Esophagus (tissue), 2 donors: ENCODE data around the gene PARD3. TPM values are rescaled to one million over a fixed set of nuclear protein-coding genes. Genes with fewer than 3 reads are reported as not detected.

Experiments used
- H3K27ac ChIP-seq, 2 donors: one replicate each; pipeline ENCODE4 v1.5.1; 2013; ENCODE audit warnings: low read depth in 2 of 2, mild to moderate bottlenecking in 2 of 2, inconsistent platforms in 1 of 2, low read length in 1 of 2, moderate library complexity in 1 of 2
- H3K27me3 ChIP-seq, 2 donors: one replicate each; pipeline ENCODE4 v1.6.1; 2013; ENCODE audit warnings: low read length in 2 of 2, control low read depth in 1 of 2, mild to moderate bottlenecking in 1 of 2; ENCODE audit not compliant: insufficient read depth in 2 of 2, control insufficient read depth in 1 of 2
- H3K36me3 ChIP-seq, 2 donors: one replicate each; pipeline ENCODE4 v1.6.1; 2013; ENCODE audit warnings: low read length in 1 of 2; ENCODE audit not compliant: control insufficient read depth in 2 of 2, insufficient read depth in 2 of 2
- H3K4me1 ChIP-seq, 2 donors: one replicate each; pipeline ENCODE4 v1.6.1; 2013; ENCODE audit warnings: low read length in 1 of 2; ENCODE audit not compliant: control insufficient read depth in 2 of 2, insufficient read depth in 2 of 2
- H3K4me3 ChIP-seq, 2 donors: one replicate each; pipeline ENCODE4 v1.5.1; 2013; ENCODE audit warnings: low read length in 2 of 2, mild to moderate bottlenecking in 2 of 2, low read depth in 1 of 2, moderate library complexity in 1 of 2
- H3K9me3 ChIP-seq, 2 donors: one replicate each; pipeline ENCODE4 v1.6.1; 2013; ENCODE audit warnings: mild to moderate bottlenecking in 2 of 2, low read depth in 1 of 2, low read length in 1 of 2, moderate library complexity in 1 of 2; ENCODE audit not compliant: control insufficient read depth in 2 of 2, insufficient read depth in 1 of 2
- WGBS, 2 donors: extraction: QIAGEN DNeasy Blood & Tissue Kit; methylation state at CpG; one replicate each; pipeline ENCODE4 v1.1.7; 2013; 5-methylcytosine and 5-hydroxymethylcytosine counted together
- polyA plus RNA-seq, 2 donors: library from polyadenylated mRNA; stranded (reverse); fragments of 200-250 nt; gene quantifications; one replicate each; pipeline ENCODE4 v1.2.3, GENCODE V29; 2013
- donor health status: healthy with polysubstance abuse.
- donor health status: Bipolar disorder and iron deficiency.

PARD3 gene
- polyA plus RNA-seq, 2 donors: 40.3 to 71.3 TPM

DNA sequence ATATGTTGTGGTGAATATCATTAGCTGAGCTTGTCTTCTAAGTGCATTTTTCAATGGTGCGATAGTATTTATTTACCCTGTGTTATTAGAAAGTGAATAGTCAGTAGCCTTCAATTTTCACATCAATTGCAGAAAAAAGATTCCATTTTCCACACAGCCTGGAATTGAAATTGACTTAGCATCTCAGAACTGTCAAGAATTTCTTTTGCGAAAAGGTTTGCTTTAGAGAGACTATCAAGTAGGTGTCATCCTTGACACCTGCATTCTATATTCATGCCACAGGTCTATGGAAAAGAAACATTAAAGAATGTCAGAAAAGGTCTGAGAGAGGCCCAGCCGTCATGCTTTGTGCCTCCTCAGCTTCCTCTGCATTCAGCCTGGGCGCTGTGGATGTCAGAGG is 504.9 kb downstream of the PARD3 start:
- H3K9me3 ChIP-seq: no peaks in the 10 kb centered on the region
- H3K4me3 ChIP-seq: no peak overlapping the region
- peaks cover 0 to 2% of the 10 kb centered on the region in 2 donors for H3K4me1 ChIP-seq
- H3K27ac ChIP-seq: no peak overlapping the region
- H3K27me3 ChIP-seq: no peaks in the 10 kb centered on the region
- peaks cover 0 to 6% of the 10 kb centered on the region in 2 donors for H3K36me3 ChIP-seq
- 96% methylated on average over 4 of the region's 4 CpGs for WGBS, 2 donors

DNA sequence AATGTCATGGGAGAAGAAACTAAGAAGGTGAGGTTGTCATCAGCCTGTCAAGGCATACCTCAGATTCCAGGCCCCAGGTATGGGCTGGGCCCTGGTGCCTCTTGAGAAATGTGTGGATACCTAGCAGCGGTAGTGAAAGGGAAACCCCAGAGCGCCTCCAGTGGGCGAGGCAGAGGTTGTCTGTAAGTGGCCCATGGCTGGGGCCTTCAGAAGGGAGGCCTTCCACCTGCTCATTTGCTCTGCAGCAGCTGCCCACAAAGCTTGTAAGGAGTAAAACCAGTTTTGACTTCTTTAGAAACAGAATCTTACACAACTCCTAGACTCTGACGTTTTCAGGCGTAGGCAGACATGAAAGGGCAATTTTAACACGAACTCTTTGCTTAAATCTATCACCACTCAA is 509.9 kb downstream of the PARD3 start:
- Histone ChIP-seq H3K27me3 (no peaks in the 10 kb centered on the region), H3K4me1 (peaks cover 0 to 2% of the 10 kb centered on the region in 2 donors), H3K9me3 (no peaks in the 10 kb centered on the region), H3K36me3 (peaks cover 0 to 6% of the 10 kb centered on the region in 2 donors), H3K4me3 (no peak overlapping the region), H3K27ac (peak overlapping the region in 1 of 2 donors; percentile 43)
- 56 to 59% methylated on average over 6 of the region's 6 CpGs for WGBS, 2 donors

DNA sequence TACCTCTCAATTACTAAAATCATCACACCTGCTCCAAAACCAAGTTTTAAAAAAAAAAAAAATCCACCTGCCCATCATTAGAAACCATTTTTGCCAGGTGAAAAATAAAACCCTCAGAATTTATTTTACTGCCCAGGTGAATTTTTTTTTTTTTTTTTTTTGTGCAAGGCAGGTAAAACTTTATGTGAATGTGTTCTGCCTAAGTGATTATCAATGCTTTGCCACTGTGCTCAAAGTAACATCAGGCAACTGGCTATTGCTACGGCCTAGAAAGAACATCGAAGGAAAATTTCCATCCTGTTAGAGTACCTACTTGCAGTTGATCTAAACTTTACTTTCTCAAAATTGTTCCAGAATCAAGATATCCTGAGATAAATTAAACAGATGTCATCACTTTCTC is 512.1 kb downstream of the PARD3 start:
- peaks cover 0 to 6% of the 10 kb centered on the region in 2 donors for H3K36me3 ChIP-seq
- no peaks in the 10 kb centered on the region for H3K27me3 ChIP-seq
- WGBS, 2 donors: 98% methylated on average over 2 of the region's 2 CpGs
- H3K9me3 ChIP-seq: no peaks in the 10 kb centered on the region
- H3K4me3 ChIP-seq: no peak overlapping the region
- peaks cover 0 to 2% of the 10 kb centered on the region in 2 donors for H3K4me1 ChIP-seq
- H3K27ac ChIP-seq: no peak overlapping the region

DNA sequence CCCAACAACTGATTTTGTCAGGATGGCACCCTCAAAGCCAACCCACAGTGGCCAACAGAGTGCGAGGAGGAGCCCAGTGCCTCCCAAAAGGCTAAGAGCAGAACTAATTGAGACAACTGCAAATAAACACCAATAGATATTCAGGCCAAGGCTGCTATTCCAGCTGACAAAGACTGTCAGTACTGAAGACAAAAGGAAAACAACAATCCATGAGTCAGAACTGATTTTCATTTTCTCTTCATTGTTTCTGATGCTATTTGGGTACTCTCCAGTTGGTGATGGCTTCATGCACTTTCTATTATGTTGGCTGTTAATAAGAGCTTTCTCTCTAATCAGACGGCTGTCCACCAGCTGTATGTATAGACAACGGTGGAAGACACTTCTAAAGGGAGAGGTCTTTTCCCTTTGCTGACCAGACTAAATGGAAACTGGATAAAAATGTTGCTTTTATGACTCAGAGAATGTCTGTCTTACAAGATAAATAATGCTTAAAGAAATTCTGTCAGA is 515.9 kb downstream of the PARD3 start:
- H3K27me3 ChIP-seq: no peaks in the 10 kb centered on the region
- WGBS, 2 donors: 61 to 69% methylated on average over 3 of the region's 3 CpGs
- no peaks in the 10 kb centered on the region for H3K9me3 ChIP-seq
- H3K4me3 ChIP-seq: no peak overlapping the region
- H3K4me1 ChIP-seq: no peaks in the 10 kb centered on the region
- no peak overlapping the region for H3K27ac ChIP-seq
- H3K36me3 ChIP-seq: no peaks in the 10 kb centered on the region

DNA sequence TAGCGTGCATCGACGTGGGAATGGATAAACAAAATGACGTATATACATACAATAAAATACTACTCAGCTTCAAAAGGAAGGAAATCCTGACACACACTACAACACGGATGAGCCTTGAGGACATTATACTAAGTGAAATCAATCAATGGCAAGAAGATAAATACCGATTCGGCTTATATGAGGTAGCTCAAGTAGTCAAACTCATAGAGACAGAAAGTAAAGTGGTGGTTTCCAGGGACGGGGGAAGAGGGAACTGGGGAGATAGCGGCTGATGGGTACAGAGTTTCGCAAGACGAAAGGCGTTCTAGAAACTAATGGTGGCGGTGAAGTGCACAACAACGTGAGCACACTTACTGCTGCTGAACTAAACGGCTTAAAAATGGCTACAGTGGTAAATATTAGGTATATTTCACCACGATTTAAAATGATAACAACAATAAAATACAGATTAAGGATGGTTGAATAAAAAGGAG is 516.7 kb downstream of the PARD3 start:
- H3K4me1 ChIP-seq: no peaks in the 10 kb centered on the region
- no peak overlapping the region for H3K27ac ChIP-seq
- WGBS, 2 donors: 88 to 89% methylated on average over 16 of the region's 16 CpGs
- H3K27me3 ChIP-seq: no peaks in the 10 kb centered on the region
- H3K9me3 ChIP-seq: no peaks in the 10 kb centered on the region
- no peaks in the 10 kb centered on the region for H3K36me3 ChIP-seq
- H3K4me3 ChIP-seq: no peak overlapping the region

DNA sequence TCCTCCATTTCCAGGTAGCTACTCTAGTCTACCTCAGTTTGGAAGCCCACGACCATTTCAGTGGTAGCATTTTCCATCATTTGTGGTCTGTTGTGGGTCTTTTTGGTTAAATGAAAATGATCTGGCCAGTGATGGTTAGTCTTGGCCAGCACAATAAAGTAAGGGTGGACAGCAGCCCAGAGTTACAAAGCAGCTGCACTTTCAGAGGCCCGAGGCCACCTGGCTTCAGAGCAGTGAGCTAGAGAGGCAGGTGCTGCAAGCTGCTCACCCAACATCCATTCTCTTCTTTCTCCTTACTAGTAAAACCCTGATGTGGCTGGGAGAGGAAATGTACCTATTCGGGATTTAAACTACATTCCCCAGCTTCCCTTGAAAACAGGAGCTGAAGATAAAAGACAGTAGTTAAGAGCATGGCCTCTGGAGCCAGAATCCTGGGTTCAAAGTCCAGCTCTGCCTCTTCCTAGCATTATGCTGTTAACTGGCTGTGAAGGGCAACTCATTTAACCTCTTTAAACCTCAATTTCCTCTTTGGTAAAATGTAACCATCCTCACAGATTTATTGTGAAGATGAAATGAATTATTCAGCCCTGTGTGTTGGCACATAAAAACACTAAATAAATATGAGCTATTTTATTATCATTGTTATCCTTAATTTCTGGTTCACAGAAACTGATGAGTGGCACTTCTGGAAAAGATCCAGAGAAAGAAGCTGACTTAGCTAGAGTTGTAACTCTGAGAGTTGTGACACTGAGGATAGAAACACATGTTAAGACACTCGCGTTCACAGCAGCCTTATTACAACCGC is 517.4 kb downstream of the PARD3 start:
- H3K4me1 ChIP-seq: no peaks in the 10 kb centered on the region
- H3K27me3 ChIP-seq: no peaks in the 10 kb centered on the region
- H3K27ac ChIP-seq: no peak overlapping the region
- H3K9me3 ChIP-seq: no peaks in the 10 kb centered on the region
- no peak overlapping the region for H3K4me3 ChIP-seq
- WGBS, 2 donors: 65 to 70% methylated on average over 6 of the region's 6 CpGs
- H3K36me3 ChIP-seq: no peaks in the 10 kb centered on the region

DNA sequence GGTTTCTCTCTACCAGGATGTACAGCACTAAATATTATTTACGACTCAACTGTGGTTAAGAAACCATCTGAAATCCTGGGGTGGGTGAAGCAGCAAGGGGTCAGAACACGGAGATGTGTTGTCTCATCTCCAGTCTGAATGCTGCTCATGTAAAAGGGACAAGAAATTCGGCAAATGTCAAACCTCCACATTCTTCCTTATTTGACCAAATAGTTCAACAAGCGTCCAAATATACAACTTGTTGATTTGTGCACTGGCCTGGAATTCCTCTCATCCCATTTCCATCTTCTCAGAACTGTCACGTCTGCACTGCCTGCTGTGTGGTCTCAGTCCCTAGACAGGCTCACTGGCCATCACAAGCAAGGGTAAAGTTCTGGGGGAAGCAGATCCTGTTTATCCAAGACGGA is 520.0 kb downstream of the PARD3 start:
- Histone ChIP-seq H3K4me3 (no peak overlapping the region), H3K4me1 (no peaks in the 10 kb centered on the region), H3K9me3 (no peaks in the 10 kb centered on the region), H3K36me3 (no peaks in the 10 kb centered on the region), H3K27me3 (no peaks in the 10 kb centered on the region), H3K27ac (no peak overlapping the region)
- WGBS, 2 donors: 81 to 88% methylated on average over 6 of the region's 6 CpGs

DNA sequence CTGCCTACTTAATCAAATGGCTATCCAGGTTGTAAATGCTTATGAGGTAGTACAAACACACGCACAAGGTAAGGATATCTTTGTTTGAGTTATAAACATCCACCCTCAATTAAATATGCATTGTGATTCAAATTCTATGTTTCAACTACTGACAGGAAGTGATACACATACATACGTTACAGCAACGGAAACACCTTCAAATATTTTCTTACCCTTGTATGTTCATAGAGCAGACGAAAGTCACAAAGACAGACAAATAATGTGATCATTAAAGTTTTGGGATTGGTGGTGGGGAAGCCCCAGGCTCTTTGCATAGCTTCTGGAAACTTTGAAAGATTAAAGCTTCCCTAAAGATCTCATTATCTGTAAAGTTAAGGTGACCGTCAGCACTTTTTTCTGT is 521.0 kb downstream of the PARD3 start:
- no peaks in the 10 kb centered on the region for H3K9me3 ChIP-seq
- H3K36me3 ChIP-seq: no peaks in the 10 kb centered on the region
- H3K4me1 ChIP-seq: no peaks in the 10 kb centered on the region
- no peak overlapping the region for H3K27ac ChIP-seq
- H3K4me3 ChIP-seq: no peak overlapping the region
- no peaks in the 10 kb centered on the region for H3K27me3 ChIP-seq
- WGBS, 2 donors: 85 to 88% methylated on average over 5 of the region's 5 CpGs

DNA sequence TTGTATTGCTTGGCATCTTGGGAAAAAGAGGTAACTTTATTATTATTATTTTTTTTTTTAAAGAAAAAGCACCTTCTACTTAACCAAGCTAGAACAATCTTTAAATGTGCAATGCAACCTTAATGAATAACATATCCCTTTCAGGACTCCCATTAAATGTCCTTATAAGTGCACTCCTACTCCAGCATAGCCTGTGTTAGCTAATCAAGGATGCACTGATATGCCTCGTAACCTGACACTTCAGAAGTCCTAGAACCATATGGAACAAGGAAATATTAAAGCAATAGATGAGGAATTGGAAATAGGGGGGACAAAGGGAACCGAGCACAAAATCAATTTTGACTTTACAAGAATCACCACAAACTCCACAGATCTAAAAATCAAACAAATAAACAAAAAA is 522.4 kb downstream of the PARD3 start:
- Histone ChIP-seq H3K9me3 (no peaks in the 10 kb centered on the region), H3K4me1 (no peaks in the 10 kb centered on the region), H3K36me3 (no peaks in the 10 kb centered on the region), H3K27ac (no peak overlapping the region), H3K4me3 (no peak overlapping the region), H3K27me3 (no peaks in the 10 kb centered on the region)
- 78 to 94% methylated on average over 2 of the region's 2 CpGs for WGBS, 2 donors

DNA sequence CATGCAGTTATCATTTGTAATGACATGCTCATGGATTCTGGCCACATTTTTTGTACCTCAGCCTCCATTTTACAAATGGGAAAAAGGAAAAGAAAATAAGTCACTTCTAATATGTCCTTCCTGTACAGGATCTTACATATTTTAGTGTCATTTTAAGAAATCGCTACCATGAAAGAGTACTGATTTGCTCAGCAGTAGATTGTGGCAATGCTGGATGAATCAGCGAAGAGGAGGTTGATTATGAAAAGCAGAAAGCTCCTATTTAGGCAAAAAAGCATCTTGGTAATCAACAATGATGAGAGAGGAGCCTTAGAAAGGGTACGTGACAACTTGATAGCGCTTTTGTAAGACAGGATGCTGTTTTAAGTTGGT is 522.9 kb downstream of the PARD3 start:
- Histone ChIP-seq H3K27ac (no peak overlapping the region), H3K4me1 (no peaks in the 10 kb centered on the region), H3K4me3 (no peak overlapping the region), H3K27me3 (no peaks in the 10 kb centered on the region), H3K36me3 (no peaks in the 10 kb centered on the region), H3K9me3 (no peaks in the 10 kb centered on the region)
- 80% methylated on average over 4 of the region's 4 CpGs for WGBS, 2 donors
